Measurements from ENCODE around the gene DOK6. TPM values are rescaled to one million over a fixed set of nuclear protein-coding genes. Genes with fewer than 3 reads are reported as not detected.
A peak's percentile ranks its signal among the peaks of the same experiment; 100 is the strongest.
"Not testable (repeated sequence)": the region's sequence is repeated elsewhere in the genome, so short reads cannot be mapped to it uniquely, and the experiment has no call there.

The DOK6 gene
- total RNA-seq, 1 donor from 2014 or later, result 7.0 TPM

DNA sequence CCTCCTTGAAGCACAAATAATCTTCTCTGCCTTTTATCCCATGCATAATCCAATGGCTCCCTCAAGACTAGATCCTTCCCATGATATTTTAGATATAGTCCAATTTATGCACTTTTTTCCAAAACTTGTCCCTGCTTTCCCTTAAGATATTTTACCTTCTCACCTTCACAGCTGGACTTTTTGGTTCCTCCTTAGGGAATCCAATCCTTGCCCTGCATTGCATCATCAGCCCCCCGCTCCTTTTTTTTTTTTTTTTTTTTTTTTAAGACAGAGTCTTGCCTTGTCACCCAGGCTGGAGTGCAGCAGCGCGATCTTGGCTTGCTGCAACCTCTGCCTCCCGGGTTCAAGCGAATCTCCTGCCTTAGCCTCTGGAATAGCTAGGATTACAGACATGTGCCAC, 250.6 kb downstream of the DOK6 start:
- Mint-ChIP-seq H3K27me3 (no peaks in the 10 kb centered on the region), H3K9me3 (ENCODE audit: low read depth) (no peaks in the 10 kb centered on the region), H3K36me3 (ENCODE audit: insufficient read depth) (no peaks in the 10 kb centered on the region), H3K4me3 (ENCODE audit: low read depth) (no peak overlapping the region), H3K4me1 (ENCODE audit: low read depth) (no peaks in the 10 kb centered on the region), H3K27ac (no peak overlapping the region)
- TF ChIP-seq CTCF (IDR thresholded peaks at IDR 0.05; ENCODE audit: unreplicated experiment), result no peak
- no peak for DNase-seq (ENCODE audit: low spot score, unreplicated experiment)

DNA sequence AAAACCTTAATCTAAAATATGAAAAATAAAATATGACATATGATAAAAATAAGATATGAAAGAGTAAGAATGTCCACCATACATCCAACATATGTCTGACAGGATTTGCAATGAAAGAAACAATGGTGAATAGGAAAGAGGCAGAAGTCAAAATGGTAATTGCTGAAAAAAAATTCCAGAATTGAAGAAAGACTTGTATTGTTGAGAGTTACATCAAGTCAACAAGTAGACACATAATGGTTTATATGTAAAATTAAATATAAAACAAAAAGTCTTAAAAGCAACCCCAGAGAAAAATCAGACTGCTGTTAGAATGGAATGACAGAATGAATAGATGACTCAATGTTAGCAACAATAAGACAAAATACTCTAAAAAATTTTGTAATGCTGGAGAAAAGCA, 255.1 kb downstream of the DOK6 start:
- DNase-seq (ENCODE audit: low spot score, unreplicated experiment), result no peak
- no peaks in the 10 kb centered on the region for H3K27me3 Mint-ChIP-seq
- no peak for TF ChIP-seq CTCF (IDR thresholded peaks at IDR 0.05; ENCODE audit: unreplicated experiment)
- no peak overlapping the region for H3K4me3 Mint-ChIP-seq (ENCODE audit: low read depth)
- H3K36me3 Mint-ChIP-seq (ENCODE audit: insufficient read depth), result no peaks in the 10 kb centered on the region
- H3K9me3 Mint-ChIP-seq (ENCODE audit: low read depth), result no peaks in the 10 kb centered on the region
- H3K27ac Mint-ChIP-seq, result no peak overlapping the region
- H3K4me1 Mint-ChIP-seq (ENCODE audit: low read depth), result peaks cover 11% of the 10 kb centered on the region

DNA sequence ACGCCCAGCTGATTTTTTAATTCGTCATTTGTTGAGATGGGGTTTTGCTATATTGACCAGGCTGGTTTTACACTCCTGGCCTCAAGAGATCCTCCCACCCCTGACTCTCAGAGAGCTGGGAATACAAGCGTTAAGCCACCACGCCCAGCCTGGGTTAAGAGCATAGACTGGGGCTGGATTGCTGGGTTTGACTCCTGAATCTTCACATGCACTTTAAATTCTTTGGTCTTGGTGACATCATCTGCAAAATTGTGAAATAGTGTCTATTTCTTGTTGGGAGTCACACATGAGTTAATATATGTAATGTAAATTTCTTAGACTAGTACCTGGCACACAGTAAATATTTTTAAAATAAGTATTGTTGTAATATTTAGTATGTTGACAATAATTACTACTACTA, 257.4 kb downstream of the DOK6 start:
- H3K4me1 Mint-ChIP-seq (ENCODE audit: low read depth), result peaks cover 11% of the 10 kb centered on the region
- no peak overlapping the region for H3K4me3 Mint-ChIP-seq (ENCODE audit: low read depth)
- no peak for TF ChIP-seq CTCF (IDR thresholded peaks at IDR 0.05; ENCODE audit: unreplicated experiment)
- no peaks in the 10 kb centered on the region for H3K36me3 Mint-ChIP-seq (ENCODE audit: insufficient read depth)
- no peak overlapping the region for H3K27ac Mint-ChIP-seq
- no peaks in the 10 kb centered on the region for H3K9me3 Mint-ChIP-seq (ENCODE audit: low read depth)
- no peak for DNase-seq (ENCODE audit: low spot score, unreplicated experiment)
- H3K27me3 Mint-ChIP-seq, result no peaks in the 10 kb centered on the region

- H3K4me1 Mint-ChIP-seq (ENCODE audit: low read depth), result peaks cover 11% of the 10 kb centered on the region
- H3K27me3 Mint-ChIP-seq, result no peaks in the 10 kb centered on the region
- H3K27ac Mint-ChIP-seq, result peak overlapping the region; percentile 15
- DNase-seq (ENCODE audit: low spot score, unreplicated experiment), result no peak
- no peaks in the 10 kb centered on the region for H3K36me3 Mint-ChIP-seq (ENCODE audit: insufficient read depth)
- no peak for TF ChIP-seq CTCF (IDR thresholded peaks at IDR 0.05; ENCODE audit: unreplicated experiment)
- no peaks in the 10 kb centered on the region for H3K9me3 Mint-ChIP-seq (ENCODE audit: low read depth)
- no peak overlapping the region for H3K4me3 Mint-ChIP-seq (ENCODE audit: low read depth)
Measured at GRCh38 chr18:69658685-69659084, 258.0 kb downstream of the DOK6 start.

- no peak overlapping the region for H3K4me3 Mint-ChIP-seq (ENCODE audit: low read depth)
- DNase-seq (ENCODE audit: low spot score, unreplicated experiment), result no peak
- peak overlapping the region; percentile 15 for H3K27ac Mint-ChIP-seq
- no peaks in the 10 kb centered on the region for H3K27me3 Mint-ChIP-seq
- no peaks in the 10 kb centered on the region for H3K36me3 Mint-ChIP-seq (ENCODE audit: insufficient read depth)
- no peak for TF ChIP-seq CTCF (IDR thresholded peaks at IDR 0.05; ENCODE audit: unreplicated experiment)
- H3K9me3 Mint-ChIP-seq (ENCODE audit: low read depth), result no peaks in the 10 kb centered on the region
- H3K4me1 Mint-ChIP-seq (ENCODE audit: low read depth), result peaks cover 11% of the 10 kb centered on the region
Measured at GRCh38 chr18:69659142-69659651, 258.5 kb downstream of the DOK6 start.

DNA sequence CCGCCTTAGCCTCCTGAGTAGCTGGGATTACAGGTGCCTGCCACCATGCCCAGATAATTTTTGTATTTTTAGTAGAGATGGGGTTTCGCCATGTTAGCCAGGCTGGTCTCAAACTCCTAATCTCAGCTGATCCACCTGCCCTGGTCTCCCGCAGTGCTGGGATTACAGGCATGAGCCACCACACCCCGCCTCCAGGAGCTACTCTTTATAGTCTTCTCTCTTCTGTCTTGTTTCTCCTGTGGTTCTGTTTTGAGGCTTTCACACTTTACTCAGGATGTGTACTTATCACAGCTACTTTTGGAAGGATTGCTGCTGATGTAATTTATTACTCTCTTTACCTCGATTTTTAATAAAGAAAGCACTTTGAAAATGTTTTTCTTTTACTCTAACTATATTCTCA, 261.4 kb downstream of the DOK6 start:
- H3K4me3 Mint-ChIP-seq (ENCODE audit: low read depth), result not testable (repeated sequence)

More for the DNA sequence above, 261.4 kb downstream of the DOK6 start:
- DNase-seq (ENCODE audit: low spot score, unreplicated experiment); H3K9me3 Mint-ChIP-seq (ENCODE audit: low read depth); H3K27ac Mint-ChIP-seq; H3K27me3 Mint-ChIP-seq; H3K36me3 Mint-ChIP-seq (ENCODE audit: insufficient read depth): not testable (repeated sequence)
- H3K4me1 Mint-ChIP-seq (ENCODE audit: low read depth), result peaks cover 16% of the 10 kb centered on the region

All from progenitor cell of endocrine pancreas (in vitro differentiated cells).